Kidney (tissue), 14 donors: ENCODE results near the gene TOB1. TPM values are rescaled to one million over a fixed set of nuclear protein-coding genes. Genes with fewer than 3 reads are reported as not detected.

Experiments
- DNase-seq, 5 donors: peaks; one replicate each; pipeline ENCODE4 v3.0.0-alpha.2; 2013 to 2020
- FAIRE-seq: peaks from 2 replicates; lab custom pipeline; 2012; peaks lifted over from hg19 to GRCh38; lab: Jason Lieb, UNC
- H3K27ac ChIP-seq, 2 donors: one replicate each; pipeline ENCODE4 v1.7.0; 2013; ENCODE audit warnings: low read depth in 2 of 2, low read length in 2 of 2, inconsistent platforms in 1 of 2
- H3K27me3 ChIP-seq: one replicate; pipeline ENCODE4 v1.7.1; 2013; ENCODE audit warnings: low read length, inconsistent platforms; ENCODE audit not compliant: control insufficient read depth, insufficient read depth
- H3K36me3 ChIP-seq, 3 donors: one replicate each; pipeline versions ENCODE4 v1.7.0 to v1.7.1; 2013; ENCODE audit warnings: low read length in 3 of 3, control low read depth in 1 of 3, inconsistent platforms in 1 of 3; ENCODE audit not compliant: insufficient read depth in 3 of 3, control insufficient read depth in 2 of 3
- H3K4me1 ChIP-seq, 3 donors: one replicate each; pipeline versions ENCODE4 v1.7.0 to v1.7.1; 2013; ENCODE audit warnings: low read length in 3 of 3, inconsistent platforms in 1 of 3, low read depth in 1 of 3; ENCODE audit not compliant: control insufficient read depth in 2 of 3, insufficient read depth in 2 of 3
- H3K4me3 ChIP-seq, 3 donors: one replicate each; pipeline versions ENCODE4 v1.7.0 to v1.8.1; 2013; ENCODE audit warnings: low read length in 3 of 3, control low read depth in 1 of 3, inconsistent platforms in 1 of 3
- H3K9ac ChIP-seq, 3 donors: one replicate each; pipeline versions ENCODE4 v1.7.0 to v1.7.1; 2013; ENCODE audit warnings: low read length in 3 of 3, control low read depth in 1 of 3, inconsistent platforms in 1 of 3
- H3K9me3 ChIP-seq, 3 donors: one replicate each; pipeline versions ENCODE4 v1.7.0 to v1.7.1; 2013; ENCODE audit warnings: low read length in 3 of 3, control low read depth in 1 of 3, inconsistent platforms in 1 of 3; ENCODE audit not compliant: control insufficient read depth in 2 of 3, insufficient read depth in 1 of 3
- intact Hi-C: fragments of 100-400 bp; cut with DNase I; formaldehyde crosslinking; loops from one replicate; pipeline ENCODE4 v1.11.1; 2022
- polyA plus RNA-seq: library from polyadenylated mRNA; stranded (reverse); fragments of 350-450 nt; fragmentation: Illumina TruSeq; extraction: RNeasy Lipid Tissue Mini Kit (QIAGEN cat#74804); gene quantifications from one replicate; pipeline ENCODE4 v1.2.3, GENCODE V29; 2014; ENCODE audit warnings: low read depth, low replicate concordance; ENCODE audit not compliant: insufficient read depth
- total RNA-seq: library from RNA; stranded (reverse); fragmentation: NEBNext Ultra II Directional; extraction: Animal tissue kit (Norgen Biotek cat#: 25700); gene quantifications from one replicate; pipeline ENCODE4 v1.2.1, GENCODE V29; 2021
- TF ChIP-seq, protein P1 (sequence below): IDR thresholded peaks from 3 replicates; pipeline ENCODE4 v1.5.1; 2012; ENCODE audit warnings: mild to moderate bottlenecking, moderate library complexity, borderline replicate concordance; ENCODE audit not compliant: insufficient read depth; ENCODE audit errors: extremely low read depth
- donor health status: control.
- donor health status: control.
- donor health status: control.
- donor health status: control.
- donor health status: control.
- donor health status: DM: yes; HTN: yes; CAD: no.
- donor health status: Normal renal cell carcinoma (clear cell type).

TOB1 gene
- total and polyA plus RNA-seq, 2 donors from 2014 or later = 52.5 to 141 TPM

DNA sequence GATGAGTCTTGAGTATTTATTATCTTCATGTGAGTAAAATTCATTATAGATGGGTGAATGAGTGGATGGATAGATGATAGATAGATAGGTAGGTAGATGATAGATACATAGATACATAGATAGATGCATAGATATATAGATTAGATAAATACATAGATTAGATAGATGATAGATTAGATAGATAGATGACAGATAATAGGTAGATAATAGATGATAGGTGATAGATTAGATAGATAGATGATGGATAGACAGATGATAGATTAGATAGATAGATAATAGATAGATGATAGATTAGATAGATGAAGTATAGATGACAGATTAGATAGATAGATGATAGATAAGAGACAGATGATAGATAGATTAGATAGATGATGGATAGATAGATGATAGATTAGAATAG is 52.6 kb downstream of the TOB1 start:
- no peak overlapping the region for H3K27ac ChIP-seq
- no peak overlapping the region for H3K9ac ChIP-seq
- FAIRE-seq (no peak), DNase-seq (no peak)
- TF ChIP-seq, protein P1, sequence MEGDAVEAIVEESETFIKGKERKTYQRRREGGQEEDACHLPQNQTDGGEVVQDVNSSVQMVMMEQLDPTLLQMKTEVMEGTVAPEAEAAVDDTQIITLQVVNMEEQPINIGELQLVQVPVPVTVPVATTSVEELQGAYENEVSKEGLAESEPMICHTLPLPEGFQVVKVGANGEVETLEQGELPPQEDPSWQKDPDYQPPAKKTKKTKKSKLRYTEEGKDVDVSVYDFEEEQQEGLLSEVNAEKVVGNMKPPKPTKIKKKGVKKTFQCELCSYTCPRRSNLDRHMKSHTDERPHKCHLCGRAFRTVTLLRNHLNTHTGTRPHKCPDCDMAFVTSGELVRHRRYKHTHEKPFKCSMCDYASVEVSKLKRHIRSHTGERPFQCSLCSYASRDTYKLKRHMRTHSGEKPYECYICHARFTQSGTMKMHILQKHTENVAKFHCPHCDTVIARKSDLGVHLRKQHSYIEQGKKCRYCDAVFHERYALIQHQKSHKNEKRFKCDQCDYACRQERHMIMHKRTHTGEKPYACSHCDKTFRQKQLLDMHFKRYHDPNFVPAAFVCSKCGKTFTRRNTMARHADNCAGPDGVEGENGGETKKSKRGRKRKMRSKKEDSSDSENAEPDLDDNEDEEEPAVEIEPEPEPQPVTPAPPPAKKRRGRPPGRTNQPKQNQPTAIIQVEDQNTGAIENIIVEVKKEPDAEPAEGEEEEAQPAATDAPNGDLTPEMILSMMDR = no peak
- H3K4me1 ChIP-seq = peaks cover 0 to 9% (median 3%) of the 10 kb centered on the region in 3 donors
- no peaks in the 10 kb centered on the region for H3K27me3 ChIP-seq
- intact Hi-C loops = no loop called here
- no peaks in the 10 kb centered on the region for H3K9me3 ChIP-seq
- no peak overlapping the region for H3K4me3 ChIP-seq
- no peaks in the 10 kb centered on the region for H3K36me3 ChIP-seq

Other genes starting within 250 kb of the TOB1 start
- 156 TPM for gene ABCC3, start 231.5 kb downstream of the TOB1 start, total RNA-seq
- gene ABCC3, start 231.5 kb downstream of the TOB1 start, polyA plus RNA-seq = 9.3 TPM
- 37.6 TPM for gene ANKRD40, start 158.4 kb downstream of the TOB1 start, total RNA-seq
- gene ANKRD40, start 158.4 kb downstream of the TOB1 start, polyA plus RNA-seq = 15.8 TPM
- gene LUC7L3, start 146.8 kb downstream of the TOB1 start, total RNA-seq = 91.9 TPM
- 74.3 TPM for gene LUC7L3, start 146.8 kb downstream of the TOB1 start, polyA plus RNA-seq
- gene ANKRD40CL, start 98.8 kb downstream of the TOB1 start, total RNA-seq = not detected
- gene ANKRD40CL, start 98.8 kb downstream of the TOB1 start, polyA plus RNA-seq = not detected
- 0.09 TPM for gene WFIKKN2, start 30.8 kb downstream of the TOB1 start, total RNA-seq
- gene WFIKKN2, start 30.8 kb downstream of the TOB1 start, polyA plus RNA-seq = not detected